Head of caudate nucleus (tissue), 42 donors: ENCODE data around the gene LAIR1.
"Not testable (repeated sequence)": the region's sequence is repeated elsewhere in the genome, so short reads cannot be mapped to it uniquely, and the experiment has no call there.

Experiments
- DNase-seq, 42 donors: peaks; one replicate each; pipeline versions ENCODE4 v3.0.0 to v3.0.0-alpha.2; 2020 to 2021; ENCODE audit warnings: mixed read lengths in 7 of 42
- intact Hi-C: fragments of 100-400 bp; cut with DNase I; formaldehyde crosslinking; loops from one replicate; pipeline ENCODE4 v1.15.0; 2022

The LAIR1 gene

DNA sequence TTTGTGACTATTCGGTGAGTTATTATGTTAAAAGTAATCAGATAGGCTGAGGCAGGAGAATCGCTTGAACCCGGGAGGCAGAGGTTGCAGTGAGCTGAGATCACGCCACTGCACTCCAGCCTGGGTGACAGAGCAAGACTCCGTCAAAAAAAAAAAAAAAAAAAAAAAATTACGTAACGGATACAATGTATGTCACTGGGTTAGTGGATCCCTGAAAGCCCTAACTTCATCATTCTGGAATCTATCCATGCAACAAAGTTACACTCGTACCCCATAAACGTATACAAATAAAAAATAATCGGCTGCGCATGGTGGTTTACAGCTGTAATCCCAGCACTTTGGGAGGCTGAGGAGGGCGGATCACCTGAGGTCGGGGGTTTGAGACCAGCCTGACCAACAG, 17.3 kb upstream of the LAIR1 start:
- DNase-seq, intact Hi-C loops: not testable (repeated sequence)

DNA sequence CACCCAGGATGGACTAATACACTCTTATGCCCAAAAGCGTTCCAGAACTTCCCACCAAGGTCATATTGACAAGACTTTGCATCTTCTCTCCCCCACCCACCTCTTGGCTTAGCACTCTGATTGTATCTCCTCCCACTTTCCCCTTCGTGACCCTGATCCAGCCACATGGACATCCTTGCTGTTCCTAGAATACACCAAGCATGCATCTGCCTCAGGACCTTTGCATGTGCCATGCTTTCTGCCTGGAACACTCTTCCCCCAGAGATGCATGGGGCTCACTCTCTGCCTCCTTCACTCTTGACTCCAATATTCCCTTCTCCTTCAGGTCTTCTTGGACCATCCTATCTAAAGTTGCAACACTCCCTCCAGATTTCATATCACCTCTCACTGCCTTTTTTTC, 16.2 kb upstream of the LAIR1 start:
- DNase-seq = no peak
- intact Hi-C loops = no loop called here

DNA sequence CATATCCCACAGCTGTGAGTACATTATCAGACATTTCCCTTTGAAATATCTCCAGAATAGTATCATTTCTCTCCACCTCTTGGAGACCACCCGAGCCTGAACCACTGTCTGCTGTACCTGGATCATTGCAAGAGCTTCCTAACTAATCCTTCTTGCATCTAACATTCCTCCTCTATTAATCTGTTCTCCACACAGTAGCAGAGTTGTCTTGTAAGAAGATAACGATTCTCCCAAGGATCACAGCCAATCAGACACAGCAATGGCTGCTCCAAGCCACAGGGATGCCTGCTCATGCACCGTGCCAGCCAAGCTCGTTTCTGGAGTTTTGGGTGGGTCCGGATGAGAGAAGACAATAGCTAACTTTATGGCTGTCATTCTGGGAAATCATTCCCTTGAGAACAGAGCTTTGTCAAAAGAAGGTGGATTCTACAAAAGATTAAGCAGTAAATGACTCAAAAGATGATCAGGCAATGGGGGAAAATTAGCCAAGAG, 14.5 kb upstream of the LAIR1 start:
- intact Hi-C loops = no loop called here
- peak in 18 of 42 donors; percentile 15 to 65 (median 43) for DNase-seq

DNA sequence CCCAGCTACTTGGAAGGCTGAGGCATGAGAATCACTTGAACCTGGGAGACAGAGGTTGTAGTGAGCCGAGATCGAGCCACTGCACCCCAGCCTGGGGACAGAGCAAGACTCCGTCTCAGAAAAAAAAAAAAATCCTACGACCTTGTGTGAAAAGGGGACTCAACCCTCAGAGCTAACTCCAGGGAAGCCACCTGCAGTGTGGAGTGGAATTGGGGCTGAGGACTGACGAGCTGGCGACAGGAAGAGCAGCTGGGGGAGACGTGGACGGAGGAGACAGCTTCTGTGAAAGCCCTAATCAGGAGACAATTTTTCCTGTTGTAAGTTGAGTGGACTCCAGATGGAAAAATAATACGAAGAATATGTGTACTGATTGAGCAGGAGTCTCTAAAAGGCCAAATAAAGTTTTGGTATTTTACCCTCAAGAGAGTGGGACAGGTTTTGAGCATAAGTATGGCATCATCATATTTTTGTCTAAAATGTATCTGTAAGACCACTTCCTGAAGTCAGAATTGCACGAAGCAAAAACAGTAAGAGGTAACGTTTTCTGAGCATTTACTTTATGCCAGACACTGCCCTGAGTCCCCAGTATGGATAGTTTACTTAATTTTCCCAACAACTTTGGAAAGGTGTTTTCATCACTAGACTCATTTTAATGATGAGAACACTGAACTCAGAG, 12.0 kb upstream of the LAIR1 start:
- intact Hi-C loops = no loop called here
- no peak for DNase-seq

DNA sequence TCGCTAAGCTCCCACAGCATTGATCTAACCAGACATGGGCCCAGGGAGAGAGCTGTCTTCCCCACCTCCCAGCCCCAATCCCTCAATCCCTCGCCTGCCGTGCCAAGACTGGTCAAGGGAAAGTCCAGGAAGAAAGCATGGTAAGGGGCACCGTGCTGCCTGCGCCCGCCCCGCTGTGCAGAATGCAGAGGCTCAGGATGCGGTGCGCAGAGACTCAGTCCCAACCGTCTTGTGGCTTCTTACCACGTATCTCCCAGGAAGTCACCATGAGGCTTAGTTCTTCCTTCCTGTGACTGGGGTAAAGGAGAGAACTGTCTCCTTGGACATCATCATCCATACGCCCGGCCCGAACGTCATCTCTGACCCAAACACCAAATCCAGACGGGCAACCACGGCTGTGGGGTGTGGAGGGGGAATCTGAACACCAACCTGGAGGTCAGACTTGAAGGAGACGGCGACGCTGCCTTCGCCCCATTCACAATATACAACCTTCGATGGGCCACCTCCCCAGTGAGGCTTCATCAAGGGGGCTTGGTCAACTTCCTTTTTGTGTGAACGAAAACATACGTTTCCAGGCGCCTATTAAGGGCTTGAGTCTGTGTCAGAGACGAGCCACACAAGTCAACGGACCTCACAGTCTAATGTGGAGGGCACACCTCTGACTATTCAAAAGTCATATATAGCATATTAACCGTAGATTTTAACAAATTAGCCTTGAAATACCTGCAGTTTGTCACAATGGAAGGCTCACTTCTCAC, 10.6 kb upstream of the LAIR1 start:
- peak in 1 of 42 donors; percentile 14 for DNase-seq
- intact Hi-C loops = not testable (repeated sequence)

DNA sequence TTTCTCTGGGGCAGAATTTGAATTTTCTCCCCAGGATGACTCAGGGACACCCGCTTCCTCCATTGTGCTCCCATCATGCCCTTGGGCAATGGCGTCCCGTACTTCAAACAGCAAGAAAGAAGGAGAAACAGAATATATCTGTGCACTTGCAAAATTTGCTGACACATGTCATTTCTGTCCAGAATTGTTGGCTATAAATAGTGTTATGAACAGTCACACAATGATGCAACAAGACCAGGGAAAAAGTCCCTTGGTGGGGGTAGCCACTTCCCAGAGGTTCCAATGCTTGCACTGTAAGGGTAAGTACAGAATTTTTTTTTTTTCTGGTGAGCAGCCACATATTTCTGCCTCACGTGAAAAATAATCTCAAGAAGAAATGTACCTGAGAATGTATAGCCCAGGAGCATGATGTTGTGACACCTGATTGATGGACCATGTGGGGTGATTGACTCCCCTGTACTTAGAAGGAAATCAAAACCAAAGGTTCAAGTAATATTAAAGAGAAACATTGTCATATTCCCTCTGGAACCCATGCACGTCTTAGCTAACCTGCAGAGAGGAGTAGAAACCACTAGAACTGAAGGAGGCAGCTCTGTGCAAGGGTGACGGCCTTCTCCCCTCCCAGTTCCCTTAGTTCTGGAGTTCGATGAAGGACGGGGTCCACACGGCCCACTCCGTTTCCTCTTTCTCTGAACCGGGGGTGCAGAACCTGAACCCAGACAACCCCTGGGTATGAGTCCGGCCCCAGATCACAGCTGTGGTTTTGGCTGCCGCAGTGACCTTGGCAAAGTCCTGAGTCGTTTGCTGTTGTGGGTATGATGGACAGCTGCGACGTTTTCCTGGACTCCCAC, 9.3 kb upstream of the LAIR1 start:
- no peak for DNase-seq
- intact Hi-C loops = no loop called here

DNA sequence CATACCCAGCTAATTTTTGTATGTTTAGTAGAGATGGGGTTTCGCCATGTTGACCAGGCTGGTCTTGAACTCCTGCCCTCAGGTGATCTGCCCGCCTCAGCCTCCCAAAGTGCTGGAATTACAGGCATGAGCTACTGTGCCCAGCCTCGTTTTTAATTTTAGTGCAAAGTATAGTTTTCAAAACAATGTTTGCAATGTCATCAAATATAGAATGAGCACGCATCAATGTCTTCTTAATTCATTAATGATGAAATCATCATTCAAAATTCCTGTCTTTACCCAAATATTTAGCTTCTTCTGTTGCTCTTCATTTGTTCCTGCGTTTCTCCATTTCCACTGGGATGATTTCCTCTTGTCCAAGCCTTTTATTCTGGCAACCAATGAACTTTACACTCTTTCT, 6.7 kb upstream of the LAIR1 start:
- DNase-seq, intact Hi-C loops: not testable (repeated sequence)

DNA sequence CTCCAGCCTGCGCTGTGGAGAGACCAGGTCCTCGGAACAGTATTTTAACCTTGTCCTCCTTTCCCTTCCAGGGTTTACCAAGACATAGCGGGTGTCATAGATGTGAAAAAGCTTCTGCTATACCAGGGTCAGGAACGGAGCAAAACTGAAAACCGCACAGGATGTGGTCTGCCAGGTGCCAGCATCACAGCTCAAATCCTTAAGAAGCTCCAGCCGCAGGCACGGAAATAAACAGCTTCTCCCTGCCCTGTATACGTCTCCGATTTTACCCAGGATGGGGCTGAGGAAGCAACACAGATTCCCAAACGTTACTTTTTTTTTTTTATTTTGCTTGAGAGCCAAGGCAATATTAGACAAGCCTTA, 5.7 kb upstream of the LAIR1 start:
- DNase-seq, intact Hi-C loops: not testable (repeated sequence)

DNA sequence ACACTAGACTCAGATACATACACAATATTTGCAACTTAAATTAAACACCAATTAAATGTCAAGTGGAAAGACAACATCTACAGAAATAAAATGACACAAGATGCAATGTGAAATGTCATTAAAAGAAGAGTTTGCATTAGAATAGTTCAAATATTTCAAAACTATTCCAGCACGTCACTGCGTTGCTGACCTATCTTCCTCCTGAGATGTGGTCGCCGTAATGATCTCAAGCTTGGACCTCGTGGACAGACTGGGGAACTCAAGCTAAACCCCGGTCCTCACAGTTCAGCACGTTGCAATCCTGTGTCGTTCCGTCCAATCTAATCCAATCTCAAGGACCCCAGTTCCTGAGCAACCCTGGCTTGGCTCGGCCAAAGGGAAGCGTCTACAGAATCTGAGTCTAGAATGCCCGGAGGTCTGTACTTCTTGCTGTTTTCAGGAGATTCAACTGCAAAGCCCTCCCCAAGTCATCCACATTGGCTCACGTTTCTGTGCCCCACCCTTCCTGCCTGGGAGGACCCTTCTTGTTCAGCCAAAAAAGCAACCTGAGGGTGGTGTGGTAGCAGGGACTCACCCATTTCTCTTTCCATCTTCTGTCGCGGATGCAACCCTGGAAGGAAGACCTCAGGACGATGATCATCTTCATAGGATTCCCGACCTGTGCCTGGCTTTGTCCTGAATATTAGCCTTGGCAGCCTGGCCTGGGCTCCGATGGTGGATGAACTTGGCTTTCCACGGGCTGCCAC, 5.1 kb upstream of the LAIR1 start:
- intact Hi-C loops, DNase-seq: not testable (repeated sequence)

DNA sequence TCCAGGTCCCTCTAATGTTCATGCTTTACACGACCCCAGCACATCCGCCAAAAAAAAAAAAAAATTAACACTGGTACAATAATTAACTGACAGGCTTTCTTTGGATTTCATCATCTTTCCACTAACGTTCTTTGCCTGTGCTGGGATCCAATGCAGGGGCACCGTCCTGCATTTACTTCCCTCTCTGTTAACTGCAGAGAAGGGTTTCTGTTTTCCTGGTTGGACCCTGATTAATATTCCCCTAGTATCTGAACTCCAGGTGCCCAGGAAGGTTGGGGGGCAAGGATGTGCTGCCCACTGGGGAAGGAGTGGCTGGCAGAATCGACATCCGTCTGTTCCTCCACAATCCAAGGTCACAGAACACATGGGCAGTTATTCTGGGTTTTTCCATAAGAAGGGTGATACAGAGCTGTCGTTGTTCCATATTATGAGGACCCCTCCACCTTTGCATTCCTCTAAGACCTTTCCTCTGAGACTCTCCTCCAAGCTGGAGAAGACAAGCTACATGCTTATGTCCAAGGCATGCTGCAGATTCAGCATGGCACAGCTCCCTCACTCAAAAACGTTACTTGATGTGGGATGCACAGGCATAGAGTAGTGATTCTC, 4.5 kb upstream of the LAIR1 start:
- intact Hi-C loops = no loop called here

DNA sequence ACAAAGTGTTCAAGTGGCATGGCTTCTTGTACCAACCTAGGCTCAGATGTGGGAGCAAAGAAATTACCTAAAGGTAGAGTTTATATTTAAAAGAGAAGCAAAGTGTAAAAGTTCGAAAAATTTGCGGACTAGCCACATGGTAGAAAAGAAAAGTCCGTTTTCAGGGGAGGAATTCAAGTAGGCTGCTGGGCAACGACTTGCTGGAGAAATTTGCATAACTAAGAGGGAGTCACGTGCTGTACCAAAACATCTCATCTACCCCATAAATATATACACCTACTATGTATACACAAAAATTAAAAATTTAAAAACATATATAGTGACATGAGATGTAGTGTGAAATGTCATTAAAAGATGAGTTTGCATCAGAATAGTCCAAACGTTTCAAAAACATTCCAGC, 2.1 kb upstream of the LAIR1 start:
- DNase-seq = no peak
- intact Hi-C loops = no loop called here

More for the DNA sequence above, 4.5 kb upstream of the LAIR1 start:
- DNase-seq = no peak

DNA sequence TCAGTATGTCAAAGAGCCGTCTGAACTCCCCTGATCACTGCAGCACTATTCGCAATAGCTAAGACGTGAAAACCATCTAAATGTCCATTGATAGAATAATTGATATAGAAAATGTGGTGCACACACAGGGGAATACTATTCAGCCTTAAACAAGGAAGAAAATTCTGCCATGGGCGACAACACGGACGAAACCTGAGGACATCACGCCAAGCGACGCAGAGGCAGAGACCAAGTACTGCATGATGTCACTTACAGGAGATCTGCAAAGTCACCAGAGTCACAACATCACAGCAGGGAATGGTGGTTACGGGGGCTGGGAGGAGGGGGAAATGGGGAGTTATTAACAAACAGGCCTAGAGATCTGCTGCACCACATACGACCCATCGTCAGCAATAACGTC, 1.1 kb upstream of the LAIR1 start:
- intact Hi-C loops, DNase-seq: not testable (repeated sequence)

DNA sequence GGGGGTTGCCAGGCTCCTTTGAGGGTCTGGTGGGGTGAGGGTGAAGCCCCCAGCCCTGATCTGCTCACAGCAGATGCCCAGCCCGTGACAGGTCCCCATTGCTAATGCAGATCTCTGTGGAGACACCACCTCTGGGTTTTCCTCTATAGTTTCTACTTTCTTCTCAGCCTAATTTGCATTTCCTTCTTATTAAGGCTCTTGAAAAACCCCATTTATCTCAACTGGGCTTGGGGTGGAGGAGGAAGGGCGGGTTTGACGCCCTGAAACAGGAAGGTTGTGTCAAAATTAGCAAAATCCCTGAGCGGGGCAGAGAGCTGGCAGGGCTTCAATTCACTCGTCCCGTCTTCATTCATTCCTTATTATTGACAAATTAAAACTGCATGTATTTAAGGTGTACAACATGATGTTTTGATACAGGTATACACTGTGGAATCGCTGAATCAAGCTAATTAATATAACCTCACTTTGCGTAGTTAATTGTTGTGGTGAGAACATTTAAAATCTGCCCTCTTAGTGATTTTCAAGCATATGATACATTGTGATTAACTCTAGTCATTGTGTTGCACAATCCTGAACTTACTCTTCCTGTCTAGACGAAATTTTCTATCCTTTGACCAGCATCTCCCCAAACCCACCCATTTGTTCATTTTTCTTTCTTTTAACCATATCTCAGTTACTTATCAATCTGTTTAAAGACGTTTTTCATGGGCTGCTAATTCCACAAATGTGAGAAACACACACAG, 2.9 kb downstream of the LAIR1 start:
- DNase-seq, intact Hi-C loops: not testable (repeated sequence)

DNA sequence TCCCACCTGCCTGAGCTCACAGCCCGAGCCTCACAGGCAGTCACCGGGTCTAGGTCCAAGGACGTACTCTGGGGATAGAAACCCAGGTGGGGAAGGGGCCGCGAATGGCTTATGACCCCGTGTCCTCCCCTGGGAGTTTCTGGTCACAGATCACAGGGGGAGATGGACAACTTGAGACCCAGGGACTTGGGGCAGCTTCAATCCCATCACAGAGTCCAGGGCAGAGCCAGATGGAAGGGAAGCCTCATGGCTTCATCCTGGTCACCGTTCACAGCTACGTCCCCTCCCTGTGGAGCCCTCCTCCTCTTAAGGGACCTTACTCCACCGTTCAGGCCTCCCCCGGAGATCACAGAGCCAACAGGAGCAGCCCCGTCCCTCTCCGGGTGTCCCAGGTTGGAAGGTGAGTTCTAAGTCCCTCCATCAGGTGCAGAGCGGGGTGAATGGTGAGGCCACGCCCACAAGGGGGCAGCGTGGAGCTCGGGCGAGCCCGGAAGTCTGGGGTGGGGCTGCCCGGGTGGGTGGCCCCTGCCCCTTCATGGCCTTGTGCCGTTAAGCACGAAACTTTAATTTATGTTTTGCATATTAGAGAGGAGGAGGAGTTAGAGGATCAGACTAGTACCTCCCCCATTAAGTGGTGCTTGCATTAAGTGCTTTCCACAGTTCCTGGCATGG, 5.4 kb downstream of the LAIR1 start:
- intact Hi-C loops = not testable (repeated sequence)
- peak in 20 of 42 donors; percentile 18 to 73 (median 44) for DNase-seq

DNA sequence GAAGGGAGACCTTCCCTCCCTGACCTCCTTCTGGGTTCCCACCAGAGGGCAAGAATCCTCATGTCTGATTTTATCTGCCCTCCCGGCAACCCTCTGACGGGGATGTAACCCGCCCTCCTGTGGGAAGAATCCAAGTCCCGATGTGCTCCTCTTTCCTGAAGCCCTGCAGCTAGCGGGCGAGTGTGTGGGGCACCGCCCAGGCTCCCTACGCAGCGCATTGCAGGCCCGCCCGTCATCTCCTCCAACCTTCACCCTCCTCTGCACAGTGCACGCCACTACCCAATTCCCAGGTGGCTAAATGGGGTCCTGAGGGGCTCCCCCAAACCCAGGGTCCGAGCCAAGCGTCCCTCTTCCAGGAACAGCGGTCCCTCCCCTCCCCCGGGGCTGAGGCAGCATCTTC, 7.3 kb downstream of the LAIR1 start:
- DNase-seq = no peak
- intact Hi-C loops = no loop called here

DNA sequence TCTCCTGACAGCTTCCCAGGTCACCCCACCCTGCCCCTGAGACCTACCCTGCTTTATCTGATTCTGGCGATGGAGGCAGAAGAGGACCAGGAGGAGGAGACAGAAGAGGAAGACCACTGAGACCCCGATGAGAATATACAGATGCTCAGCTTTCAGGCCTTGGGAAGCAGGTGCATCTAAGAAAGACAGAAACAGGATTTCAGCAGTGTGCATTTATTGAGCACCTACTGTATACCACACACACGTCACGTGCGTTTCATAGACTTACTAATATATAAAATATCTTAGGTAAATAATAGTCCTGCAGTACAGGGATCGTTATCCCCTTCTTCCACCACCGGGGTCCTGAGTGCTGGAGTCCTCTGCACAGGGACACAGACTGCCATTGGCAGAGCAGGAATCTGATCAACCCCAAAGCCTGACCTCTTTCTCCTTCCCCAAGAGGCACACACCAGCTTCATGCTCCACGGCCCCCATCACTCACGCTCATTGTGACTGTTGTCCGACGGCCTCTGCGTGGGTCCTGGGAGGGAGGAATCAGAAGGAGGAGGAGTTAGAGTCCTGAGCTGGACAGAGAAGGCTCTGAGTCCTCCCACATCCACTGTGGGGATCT, 8.2 kb downstream of the LAIR1 start:
- no peak for DNase-seq
- intact Hi-C loops = no loop called here

DNA sequence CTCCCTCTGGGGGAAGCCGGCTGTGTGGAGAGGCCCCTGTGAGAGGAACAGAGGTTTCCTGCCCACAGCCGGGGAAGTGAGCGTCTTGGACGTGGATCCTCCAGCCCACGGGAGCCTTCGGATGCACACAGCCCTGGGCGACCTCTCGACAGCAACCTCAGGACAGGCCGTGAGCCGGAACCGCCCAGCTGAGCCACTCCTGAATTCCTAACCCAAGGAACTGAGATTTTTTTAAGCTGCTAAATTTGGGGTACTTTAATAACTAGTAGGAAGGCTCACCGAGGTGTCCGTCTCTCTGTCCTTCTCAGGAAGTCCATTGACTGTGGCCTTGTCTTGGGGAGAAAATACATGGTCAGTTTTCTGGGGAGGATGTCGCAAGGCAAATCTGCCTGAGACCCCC, 9.1 kb downstream of the LAIR1 start:
- no peak for DNase-seq
- intact Hi-C loops = no loop called here
